Right atrium auricular region (tissue), 2 donors: Measurements from ENCODE around the gene PTPN14. TPM values are rescaled to one million over a fixed set of nuclear protein-coding genes. Genes with fewer than 3 reads are reported as not detected.

Experiments
- DNase-seq: peaks from one replicate; pipeline ENCODE4 v3.0.0-alpha.2; 2019; ENCODE audit warnings: low spot score
- H3K27ac ChIP-seq, 2 donors: fragments of 200-600 bp; sonication (generic); 1 replicate in 1 of 2; 2 replicates in 1 of 2; pipeline ENCODE4 v1.5.1; 2016 to 2019
- H3K27me3 ChIP-seq, 2 donors: fragments of 200-600 bp; sonication (generic); one replicate each; pipeline versions ENCODE4 v1.5.1 to v1.6.0; 2017 to 2019
- H3K36me3 ChIP-seq: fragments of 200-600 bp; sonication (generic); one replicate; pipeline ENCODE4 v1.5.1; 2016
- H3K4me1 ChIP-seq, 2 donors: fragments of 200-600 bp; sonication (generic); one replicate each; pipeline versions ENCODE4 v1.5.1 to v1.6.0; 2017 to 2019
- H3K4me3 ChIP-seq, 2 donors: fragments of 200-600 bp; sonication (generic); 1 replicate in 1 of 2; 2 replicates in 1 of 2; pipeline ENCODE4 v1.5.1; 2017 to 2019; ENCODE audit warnings: mild to moderate bottlenecking in 1 of 2, moderate library complexity in 1 of 2
- H3K9me3 ChIP-seq, 2 donors: fragments of 200-600 bp; sonication (generic); one replicate each; pipeline ENCODE4 v1.5.1; 2019
- total RNA-seq, 2 donors: library from RNA; depleted of rRNA; stranded (reverse); fragments of >200 nt; gene quantifications; one replicate each; pipeline ENCODE4 v1.1.0, GENCODE V29; 2016
- TF ChIP-seq, protein P1 (sequence below), 2 donors: fragments of 200-600 bp; sonication (generic); IDR thresholded peaks; one replicate each; pipeline ENCODE4 v1.5.1; 2019; ENCODE audit warnings: antibody characterized with exemption in 2 of 2

Gene PTPN14
- total RNA-seq, 2 donors from 2014 or later, result 8.4 to 27.2 TPM

DNA sequence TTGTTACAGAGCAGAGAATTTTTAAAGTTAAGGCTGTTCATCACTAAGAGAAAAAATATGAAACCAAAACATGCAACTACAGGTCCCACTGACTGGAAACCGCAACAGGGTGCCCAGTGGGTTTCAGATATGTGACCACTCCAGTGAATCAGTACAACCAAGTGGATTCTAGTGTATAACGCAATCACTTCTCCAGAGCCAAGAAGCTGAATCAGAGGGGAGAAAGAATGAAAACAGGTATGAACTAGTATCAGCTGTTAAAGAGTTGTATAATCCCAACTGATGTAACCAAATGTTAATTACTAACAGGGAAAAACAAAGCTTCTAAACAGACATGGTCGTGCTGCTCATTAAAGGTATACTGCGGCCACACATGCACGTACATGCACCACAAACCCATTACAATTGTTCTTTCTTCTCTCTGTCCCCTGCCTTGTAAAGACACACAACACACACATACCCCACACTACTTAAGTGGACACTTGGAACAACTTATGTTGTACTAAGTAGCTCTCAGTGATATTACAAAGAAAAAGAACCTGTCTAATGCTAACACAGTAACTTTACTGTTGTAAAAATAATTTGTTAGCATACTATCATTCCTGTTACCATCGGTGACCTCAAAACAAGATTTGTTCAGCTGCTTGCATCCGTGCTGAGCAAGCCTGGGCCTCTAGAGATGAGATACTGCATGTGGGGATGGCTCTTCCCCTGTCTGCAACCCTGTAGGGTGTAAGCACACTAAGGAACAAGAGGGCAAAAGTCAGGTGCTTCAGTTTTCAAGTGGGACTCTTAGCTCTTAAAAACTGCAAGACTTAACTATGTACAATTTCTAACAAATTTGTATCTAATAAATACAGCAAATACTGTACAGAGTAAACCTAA, 74.2 kb downstream of the PTPN14 start:
- Histone ChIP-seq H3K4me3 (no peak overlapping the region), H3K4me1 (peaks cover 0 to 10% of the 10 kb centered on the region in 2 donors), H3K27ac (no peak overlapping the region), H3K27me3 (no peaks in the 10 kb centered on the region), H3K36me3 (no peaks in the 10 kb centered on the region), H3K9me3 (no peaks in the 10 kb centered on the region)
- DNase-seq, result no peak
- TF ChIP-seq, protein P1, sequence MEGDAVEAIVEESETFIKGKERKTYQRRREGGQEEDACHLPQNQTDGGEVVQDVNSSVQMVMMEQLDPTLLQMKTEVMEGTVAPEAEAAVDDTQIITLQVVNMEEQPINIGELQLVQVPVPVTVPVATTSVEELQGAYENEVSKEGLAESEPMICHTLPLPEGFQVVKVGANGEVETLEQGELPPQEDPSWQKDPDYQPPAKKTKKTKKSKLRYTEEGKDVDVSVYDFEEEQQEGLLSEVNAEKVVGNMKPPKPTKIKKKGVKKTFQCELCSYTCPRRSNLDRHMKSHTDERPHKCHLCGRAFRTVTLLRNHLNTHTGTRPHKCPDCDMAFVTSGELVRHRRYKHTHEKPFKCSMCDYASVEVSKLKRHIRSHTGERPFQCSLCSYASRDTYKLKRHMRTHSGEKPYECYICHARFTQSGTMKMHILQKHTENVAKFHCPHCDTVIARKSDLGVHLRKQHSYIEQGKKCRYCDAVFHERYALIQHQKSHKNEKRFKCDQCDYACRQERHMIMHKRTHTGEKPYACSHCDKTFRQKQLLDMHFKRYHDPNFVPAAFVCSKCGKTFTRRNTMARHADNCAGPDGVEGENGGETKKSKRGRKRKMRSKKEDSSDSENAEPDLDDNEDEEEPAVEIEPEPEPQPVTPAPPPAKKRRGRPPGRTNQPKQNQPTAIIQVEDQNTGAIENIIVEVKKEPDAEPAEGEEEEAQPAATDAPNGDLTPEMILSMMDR (IDR thresholded peaks at IDR 0.05), result no peak

DNA sequence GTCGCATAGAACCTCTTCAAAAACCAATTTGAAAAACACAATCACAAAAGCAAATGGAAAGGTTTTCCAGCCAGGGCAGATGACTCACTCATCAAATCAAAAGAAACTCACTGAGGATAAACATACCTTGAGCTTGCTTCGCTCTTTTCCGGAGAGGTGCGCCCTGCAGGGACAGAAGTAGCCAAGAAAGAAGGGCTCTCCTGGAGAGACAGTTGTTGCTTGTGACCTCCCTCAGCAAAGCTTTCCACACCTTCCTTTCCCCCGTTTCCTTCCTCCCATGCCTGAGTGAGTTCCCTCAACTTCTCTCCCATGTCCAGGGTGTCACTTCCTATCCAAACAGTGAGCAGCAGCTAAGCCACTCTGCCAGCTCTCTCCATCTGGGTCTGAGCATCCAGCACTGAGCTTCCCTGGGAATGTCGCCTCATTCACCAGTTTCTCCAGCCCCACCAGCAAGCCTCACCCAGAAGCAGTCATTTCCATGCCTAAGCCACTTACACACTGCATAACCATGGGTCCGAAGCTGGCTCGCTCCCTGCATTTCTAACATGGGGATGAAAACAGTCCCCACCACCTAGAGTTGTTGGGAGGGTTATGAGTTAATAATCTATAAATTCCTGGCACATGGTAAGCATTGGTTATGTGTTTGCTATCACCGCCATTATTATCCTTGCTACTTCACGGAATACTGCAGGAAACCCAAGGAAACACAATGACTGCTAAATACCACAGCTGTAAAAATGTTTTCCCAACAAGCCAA, 75.0 kb downstream of the PTPN14 start:
- H3K27ac ChIP-seq, result no peak overlapping the region
- H3K9me3 ChIP-seq, result no peaks in the 10 kb centered on the region
- H3K27me3 ChIP-seq, result no peaks in the 10 kb centered on the region
- peaks cover 0 to 10% of the 10 kb centered on the region in 2 donors for H3K4me1 ChIP-seq
- TF ChIP-seq, protein P1 (IDR thresholded peaks at IDR 0.05), result no peak
- H3K4me3 ChIP-seq, result no peak overlapping the region
- DNase-seq, result no peak
- no peaks in the 10 kb centered on the region for H3K36me3 ChIP-seq

DNA sequence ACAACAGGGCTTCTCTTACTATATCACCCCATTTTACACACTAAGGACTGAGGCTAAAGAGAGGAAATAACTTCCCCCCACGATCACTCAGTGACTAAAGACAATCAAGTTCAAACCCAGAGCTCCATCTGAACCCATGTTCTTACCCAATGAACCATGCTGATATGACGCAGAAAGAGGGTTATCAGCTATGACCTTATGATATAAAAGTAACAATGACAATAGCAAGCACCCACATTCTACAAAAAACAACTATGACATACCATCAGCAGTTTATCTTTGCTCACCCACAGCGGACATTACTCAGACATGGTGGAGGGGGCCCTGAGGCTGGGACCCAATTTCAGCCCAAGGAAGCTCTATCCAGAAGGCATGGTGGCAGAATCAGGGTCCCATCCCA, 75.7 kb downstream of the PTPN14 start:
- H3K27me3 ChIP-seq, result no peaks in the 10 kb centered on the region
- no peak for DNase-seq
- H3K27ac ChIP-seq, result no peak overlapping the region
- H3K4me1 ChIP-seq, result peaks cover 0 to 10% of the 10 kb centered on the region in 2 donors
- no peaks in the 10 kb centered on the region for H3K9me3 ChIP-seq
- H3K36me3 ChIP-seq, result no peaks in the 10 kb centered on the region
- no peak overlapping the region for H3K4me3 ChIP-seq
- TF ChIP-seq, protein P1 (IDR thresholded peaks at IDR 0.05), result no peak

DNA sequence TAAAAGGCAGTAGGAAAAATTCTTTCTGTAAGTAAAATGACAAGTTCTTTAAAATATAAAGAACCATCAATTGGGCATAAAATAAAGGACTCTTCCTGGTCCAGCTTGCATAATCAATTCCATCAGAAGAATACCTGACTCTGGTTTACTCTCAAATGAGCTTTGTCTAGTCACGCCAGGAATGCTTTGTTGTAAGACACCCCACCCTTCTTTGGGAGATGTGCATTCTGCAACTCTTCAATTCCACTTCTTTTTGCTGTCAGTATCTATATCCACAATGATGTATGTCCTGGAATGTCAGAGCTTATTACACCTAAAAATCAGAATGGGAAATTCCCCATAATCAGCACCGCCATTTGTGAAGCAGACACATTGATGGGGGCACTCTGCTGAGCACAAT, 76.1 kb downstream of the PTPN14 start:
- no peaks in the 10 kb centered on the region for H3K36me3 ChIP-seq
- no peak overlapping the region for H3K27ac ChIP-seq
- DNase-seq, result no peak
- peaks cover 0 to 10% of the 10 kb centered on the region in 2 donors for H3K4me1 ChIP-seq
- no peaks in the 10 kb centered on the region for H3K9me3 ChIP-seq
- H3K4me3 ChIP-seq, result no peak overlapping the region
- TF ChIP-seq, protein P1 (IDR thresholded peaks at IDR 0.05), result no peak
- H3K27me3 ChIP-seq, result no peaks in the 10 kb centered on the region

DNA sequence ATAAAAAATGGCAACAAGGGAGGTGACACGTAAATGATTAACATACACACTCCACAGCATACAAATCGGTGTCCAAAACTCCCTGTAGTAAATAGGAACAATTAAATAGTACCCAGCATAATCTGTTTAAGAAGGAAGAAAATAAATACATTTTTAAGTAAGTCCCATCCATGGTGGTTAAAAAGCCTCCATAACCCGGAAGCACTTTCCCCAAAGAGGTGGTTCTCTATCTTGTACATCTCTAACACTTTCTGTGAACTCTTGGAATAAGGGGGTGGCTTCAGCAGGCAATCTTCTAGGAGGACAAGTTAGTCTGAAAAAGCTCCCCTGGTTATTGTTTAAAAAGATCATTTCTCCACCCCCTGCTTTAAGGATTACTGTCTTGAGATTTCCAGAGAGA, 76.9 kb downstream of the PTPN14 start:
- H3K36me3 ChIP-seq, result no peaks in the 10 kb centered on the region
- no peak for DNase-seq
- H3K4me1 ChIP-seq, result peaks cover 0 to 10% of the 10 kb centered on the region in 2 donors
- TF ChIP-seq, protein P1 (IDR thresholded peaks at IDR 0.05), result no peak
- no peaks in the 10 kb centered on the region for H3K9me3 ChIP-seq
- no peak overlapping the region for H3K4me3 ChIP-seq
- no peaks in the 10 kb centered on the region for H3K27me3 ChIP-seq
- no peak overlapping the region for H3K27ac ChIP-seq
